Esophagus muscularis mucosa (tissue), 4 donors: ENCODE measurements around the gene PRCP. TPM values are rescaled to one million over a fixed set of nuclear protein-coding genes. Genes with fewer than 3 reads are reported as not detected.

Experiments used
- DNase-seq: peaks from one replicate; pipeline ENCODE4 v3.0.0-alpha.2; 2017; ENCODE audit errors: extremely low spot score
- H3K27ac ChIP-seq, 4 donors: fragments of 200-600 bp; sonication (generic); replicated peaks in 1 of 4; 1 replicate in 3 of 4; 2 replicates in 1 of 4; pipeline ENCODE4 v1.5.1; 2016 to 2019; ENCODE audit warnings: mild to moderate bottlenecking in 1 of 4
- H3K27me3 ChIP-seq, 4 donors: fragments of 200-600 bp; sonication (generic); one replicate each; pipeline versions ENCODE4 v1.5.1 to v1.6.0; 2016 to 2019
- H3K36me3 ChIP-seq, 4 donors: fragments of 200-600 bp; sonication (generic); one replicate each; pipeline ENCODE4 v1.5.1; 2016 to 2019
- H3K4me1 ChIP-seq, 4 donors: fragments of 200-600 bp; sonication (generic); one replicate each; pipeline ENCODE4 v1.5.1; 2016 to 2019
- H3K4me3 ChIP-seq, 4 donors: fragments of 200-600 bp; sonication (generic); 1 replicate in 2 of 4; 2 replicates in 2 of 4; pipeline ENCODE4 v1.5.1; 2016 to 2019; ENCODE audit warnings: mild to moderate bottlenecking in 4 of 4, moderate library complexity in 1 of 4
- H3K9me3 ChIP-seq, 4 donors: fragments of 200-600 bp; sonication (generic); 1 replicate in 3 of 4; 2 replicates in 1 of 4; pipeline ENCODE4 v1.5.1; 2016 to 2019
- EP300 ChIP-seq: sonication (generic); formaldehyde crosslinking; IDR thresholded peaks from one replicate; pipeline ENCODE4 v1.6.1; 2017; ENCODE audit warnings: antibody characterized with exemption
- POLR2A ChIP-seq: fragments of 450-650 bp; IDR thresholded peaks from one replicate; pipeline ENCODE4 v1.6.1; 2017; ENCODE audit warnings: antibody characterized with exemption, moderate library complexity, mild to moderate bottlenecking, low read depth
- POLR2AphosphoS5 ChIP-seq, 2 donors: sonication (generic); formaldehyde crosslinking; IDR thresholded peaks; one replicate each; pipeline ENCODE4 v1.6.1; 2017; ENCODE audit warnings: antibody characterized with exemption in 2 of 2
- WGBS: methylation state at CpG from one replicate; pipeline ENCODE4 v1.1.5; 2018; 5-methylcytosine and 5-hydroxymethylcytosine counted together
- intact Hi-C: fragments of 100-400 bp; cut with DNase I; formaldehyde crosslinking; loops from one replicate; pipeline ENCODE4 v1.15.1; 2023
- total RNA-seq, 4 donors: library from RNA; depleted of rRNA; stranded (reverse); fragments of >200 nt; gene quantifications; one replicate each; pipeline versions ENCODE4 v1.1.0 to v1.2.1, GENCODE V29; 2016
- TF ChIP-seq, protein P1 (sequence below), 3 experiments: fragments of 200-600 bp in 2 of 3; fragments of 450-650 bp in 1 of 3; sonication (generic) in 2 of 3; IDR thresholded peaks; one replicate each; pipeline ENCODE4 v1.5.1; 2017 to 2019; ENCODE audit warnings: antibody characterized with exemption in 3 of 3, mild to moderate bottlenecking in 2 of 3, moderate library complexity in 1 of 3

The PRCP gene
- total RNA-seq, 4 donors from 2014 or later, result 29.1 to 46.2 (median 35.0) TPM

DNA sequence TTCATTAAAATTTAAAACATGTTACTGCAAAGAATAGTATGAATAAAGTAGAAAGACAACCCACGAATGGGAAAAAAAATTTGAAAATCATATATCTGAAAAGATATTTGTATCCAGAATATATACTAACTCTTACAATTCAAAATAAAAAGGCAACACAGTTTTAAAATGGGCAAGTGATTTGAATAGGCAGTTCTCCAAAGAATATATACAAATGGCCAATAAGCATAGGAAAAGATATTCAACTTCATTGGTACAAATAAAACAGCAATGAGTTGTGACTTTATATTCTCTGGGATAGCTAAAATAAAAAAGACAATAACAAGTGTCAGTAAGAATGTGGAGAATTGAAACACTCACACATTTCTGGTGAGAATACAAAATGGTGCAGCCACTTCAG is 125.0 kb downstream of the PRCP start:
- H3K27ac ChIP-seq, result no peak overlapping the region
- H3K4me1 ChIP-seq, result no peaks in the 10 kb centered on the region
- no peak for TF ChIP-seq POLR2A
- no peak for TF ChIP-seq POLR2AphosphoS5 (IDR thresholded peaks at IDR 0.05)
- TF ChIP-seq, protein P1, sequence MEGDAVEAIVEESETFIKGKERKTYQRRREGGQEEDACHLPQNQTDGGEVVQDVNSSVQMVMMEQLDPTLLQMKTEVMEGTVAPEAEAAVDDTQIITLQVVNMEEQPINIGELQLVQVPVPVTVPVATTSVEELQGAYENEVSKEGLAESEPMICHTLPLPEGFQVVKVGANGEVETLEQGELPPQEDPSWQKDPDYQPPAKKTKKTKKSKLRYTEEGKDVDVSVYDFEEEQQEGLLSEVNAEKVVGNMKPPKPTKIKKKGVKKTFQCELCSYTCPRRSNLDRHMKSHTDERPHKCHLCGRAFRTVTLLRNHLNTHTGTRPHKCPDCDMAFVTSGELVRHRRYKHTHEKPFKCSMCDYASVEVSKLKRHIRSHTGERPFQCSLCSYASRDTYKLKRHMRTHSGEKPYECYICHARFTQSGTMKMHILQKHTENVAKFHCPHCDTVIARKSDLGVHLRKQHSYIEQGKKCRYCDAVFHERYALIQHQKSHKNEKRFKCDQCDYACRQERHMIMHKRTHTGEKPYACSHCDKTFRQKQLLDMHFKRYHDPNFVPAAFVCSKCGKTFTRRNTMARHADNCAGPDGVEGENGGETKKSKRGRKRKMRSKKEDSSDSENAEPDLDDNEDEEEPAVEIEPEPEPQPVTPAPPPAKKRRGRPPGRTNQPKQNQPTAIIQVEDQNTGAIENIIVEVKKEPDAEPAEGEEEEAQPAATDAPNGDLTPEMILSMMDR (IDR thresholded peaks at IDR 0.05), result no peak
- no peak for TF ChIP-seq EP300
- peaks cover 0 to 19% (median 6%) of the 10 kb centered on the region in 4 donors for H3K9me3 ChIP-seq
- no peak for DNase-seq
- intact Hi-C loops, result no loop called here
- no peak overlapping the region for H3K4me3 ChIP-seq
- H3K27me3 ChIP-seq, result no peaks in the 10 kb centered on the region
- WGBS, result 76% methylated on average over 1 of the region's 1 CpG
- H3K36me3 ChIP-seq, result no peaks in the 10 kb centered on the region

Other genes with a start within 250 kb of the PRCP start
- gene FAM181B, start 166.6 kb downstream of the PRCP start, total RNA-seq, result 1 to 10 TPM in 3 of 4 donors, under 1 TPM in 1; 0.83 to 1.6 (median 1.2) TPM
- gene DDIAS, start 1.3 kb upstream of the PRCP start, total RNA-seq, result 1 to 10 TPM in 1 of 4 donors, under 1 TPM in 2, not detected in 1; 0.17 to 1.6 (median 0.52) TPM
- 10 to 100 TPM; 11.3 to 19.8 (median 18.2) TPM for gene RAB30, start 171.5 kb upstream of the PRCP start, total RNA-seq